GM13977 (cell line): Measurements from ENCODE around the gene MGMT.

Experiments
- DNase-seq: peaks from one replicate; pipeline ENCODE4 v3.0.0; 2012; ENCODE audit warnings: low spot score
- CTCF ChIP-seq: IDR thresholded peaks from 2 replicates; pipeline ENCODE4 v1.5.1; 2012; ENCODE audit warnings: mild to moderate bottlenecking, control low read depth; ENCODE audit not compliant: insufficient read depth; ENCODE audit errors: extremely low read depth, missing control alignments
- in situ Hi-C: fragments of 300-500 bp; cut with MboI; formaldehyde crosslinking; loops from one replicate; pipeline ENCODE4 v1.12.0; 2022; ENCODE audit warnings: low sequenced_read_pairs, low pct_unique_long_range_greater_than_20kb, mixed read lengths, inconsistent platforms; ENCODE audit not compliant: unreplicated experiment

MGMT gene

GRCh38 chr10:129622736-129623135, 155.7 kb downstream of the MGMT start:
- TF ChIP-seq CTCF: no peak
- no peak for DNase-seq
- in situ Hi-C loops: no loop called here

- DNase-seq: no peak
- TF ChIP-seq CTCF: no peak
- in situ Hi-C loops: no loop called here
These were observed 157.5 kb downstream of the MGMT start for GRCh38 chr10:129624526-129624925.

GRCh38 chr10:129626309-129626708, 159.3 kb downstream of the MGMT start:
- in situ Hi-C loops: no loop called here
- DNase-seq: no peak
- TF ChIP-seq CTCF: no peak

- TF ChIP-seq CTCF: no peak
- DNase-seq: no peak
- in situ Hi-C loops: no loop called here
These were observed 159.9 kb downstream of the MGMT start for GRCh38 chr10:129626796-129627435.

GRCh38 chr10:129627442-129627841, 160.4 kb downstream of the MGMT start:
- in situ Hi-C loops: no loop called here
- no peak for TF ChIP-seq CTCF
- DNase-seq: no peak

- in situ Hi-C loops: no loop called here
- no peak for TF ChIP-seq CTCF
- DNase-seq: no peak
These were observed 161.8 kb downstream of the MGMT start for GRCh38 chr10:129628823-129629222.
